Fibroblast of skin of scalp (primary cell): ENCODE data around the gene SLC16A1.
A peak's percentile ranks its signal among the peaks of the same experiment; 100 is the strongest.
"Not testable (repeated sequence)": the region's sequence is repeated elsewhere in the genome, so short reads cannot be mapped to it uniquely, and the experiment has no call there.

Experiments used
- DNase-seq: peaks from one replicate; pipeline ENCODE4 v3.0.0-alpha.2; 2013

Gene SLC16A1

DNA sequence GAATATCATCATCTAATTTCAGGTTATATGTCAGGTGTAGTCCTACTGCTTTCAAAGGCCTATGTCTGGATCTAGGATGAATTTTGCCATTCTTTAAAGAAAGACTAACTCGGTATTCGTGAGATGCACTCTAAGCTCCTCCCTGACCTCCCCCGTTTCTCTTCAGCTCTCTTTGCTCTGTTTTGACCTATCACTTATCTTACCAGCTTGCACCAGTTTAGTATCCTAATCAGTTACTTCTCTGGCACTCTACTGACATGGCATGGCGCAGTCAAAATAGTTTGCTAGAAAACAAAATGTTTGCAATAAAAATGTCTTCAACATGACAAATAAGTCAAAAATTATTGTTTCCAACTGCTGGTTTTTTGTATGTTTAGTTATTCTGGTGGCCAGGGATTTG lies 8.4 kb upstream of the SLC16A1 start:
- DNase-seq, result no peak

DNA sequence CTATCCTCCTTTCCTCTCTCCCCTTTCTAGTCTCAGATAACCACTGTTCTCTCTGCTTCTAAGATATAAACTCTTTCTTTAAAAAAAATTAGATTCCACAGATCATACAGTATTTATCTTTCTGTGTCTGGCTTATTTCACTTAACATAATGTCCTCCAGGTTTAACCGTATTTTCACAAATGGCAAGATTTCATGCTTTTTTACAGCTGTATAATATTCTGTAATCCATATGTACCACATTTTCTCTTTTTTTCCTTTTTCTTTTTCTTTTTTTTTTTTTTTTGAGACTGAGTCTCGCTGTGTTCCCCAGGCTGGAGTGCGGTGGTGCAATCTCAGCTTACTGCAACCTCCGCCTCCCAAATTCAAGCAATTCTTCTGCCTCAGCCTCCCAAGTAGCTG lies 5.1 kb upstream of the SLC16A1 start:
- DNase-seq, result no peak

DNA sequence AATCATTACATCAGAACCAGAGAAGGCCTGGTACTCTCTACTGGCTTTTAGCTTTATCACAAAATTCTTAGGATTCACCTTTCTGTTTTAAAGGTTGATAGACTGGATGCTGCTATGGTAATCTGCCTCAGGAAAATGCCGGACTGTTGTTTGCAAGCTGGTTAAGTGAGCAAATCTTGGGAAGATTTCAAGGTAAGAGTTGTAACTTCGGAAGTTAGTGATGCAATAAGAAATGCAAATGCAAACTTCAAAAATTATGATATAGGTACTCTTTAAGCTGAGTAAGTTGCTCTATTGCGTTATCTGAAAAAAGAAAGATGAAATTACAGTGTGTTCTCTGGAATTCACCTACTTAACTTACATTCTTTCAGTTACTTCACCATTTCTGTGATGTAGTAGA lies 4.4 kb upstream of the SLC16A1 start:
- DNase-seq, result no peak

- DNase-seq, result not testable (repeated sequence)
Measured at GRCh38 chr1:112958236-112958635, 2.2 kb upstream of the SLC16A1 start.

- DNase-seq, result peak; percentile 90
Measured at GRCh38 chr1:112957133-112957812, 1.3 kb upstream of the SLC16A1 start.

GRCh38 chr1:112956544-112957132 lies 642 bp upstream of the SLC16A1 start:
- DNase-seq, result no peak

DNA sequence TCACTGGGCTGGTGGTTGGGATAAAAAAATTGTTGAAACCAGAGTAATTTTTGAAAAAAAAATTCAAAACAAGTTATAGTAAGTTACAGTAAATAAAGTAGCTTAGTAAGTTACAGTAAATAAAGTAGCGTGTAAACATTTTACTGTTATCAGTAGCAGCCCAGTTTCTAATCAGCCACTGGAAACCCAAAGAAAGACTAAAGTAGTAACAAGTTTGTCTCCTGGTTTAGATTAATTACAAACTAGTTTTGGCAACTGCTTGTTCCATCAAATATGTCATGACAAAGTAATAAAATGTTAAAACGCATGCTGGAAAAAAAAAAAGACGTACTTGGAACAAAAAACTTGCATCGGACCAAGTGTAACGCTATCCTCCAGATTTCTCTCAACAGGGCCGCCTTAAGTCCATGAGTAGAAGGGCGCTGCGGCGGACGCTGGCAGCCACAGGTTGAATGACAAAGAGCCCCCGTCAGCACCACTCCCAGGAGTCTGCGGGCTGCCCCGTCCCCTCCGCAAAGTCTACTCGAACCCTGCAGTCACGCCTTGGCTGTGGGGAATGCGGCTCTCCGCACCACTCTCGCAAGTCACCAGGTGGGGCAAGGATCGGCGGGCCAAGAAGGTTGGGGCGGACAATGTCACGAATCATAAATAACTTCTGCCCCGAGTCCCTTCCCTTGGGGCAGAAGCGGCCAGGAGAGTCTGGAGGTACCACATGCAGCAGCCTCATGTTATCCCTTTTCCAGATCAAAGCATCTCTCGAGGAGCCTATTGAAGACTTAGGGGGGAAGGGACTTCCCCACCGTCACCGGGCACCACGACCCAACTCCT lies 837 bp downstream of the SLC16A1 start:
- peak; percentile 48 for DNase-seq

- peak; percentile 27 for DNase-seq
Measured at GRCh38 chr1:112954017-112954650, 1.9 kb downstream of the SLC16A1 start.

DNA sequence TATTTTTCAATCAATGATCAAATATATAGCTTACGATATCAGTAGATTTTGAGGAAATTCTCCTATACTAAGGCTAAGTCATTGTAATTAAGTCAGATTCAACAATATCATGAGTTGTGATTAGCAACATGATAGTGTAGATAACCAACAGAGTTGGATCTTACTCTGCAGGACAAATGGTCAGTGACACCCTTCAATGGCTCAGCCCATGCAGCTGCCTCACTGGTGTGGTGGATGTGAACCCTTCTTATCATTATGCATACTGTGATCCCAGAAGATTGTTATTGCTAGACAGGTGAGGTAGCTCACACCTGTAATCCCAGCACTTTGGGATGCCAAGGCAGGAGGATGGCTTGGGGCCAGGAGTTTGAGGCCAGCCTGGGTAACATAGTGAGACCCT lies 5.6 kb downstream of the SLC16A1 start:
- no peak for DNase-seq

- no peak for DNase-seq
Measured at GRCh38 chr1:112946683-112947082, 9.3 kb downstream of the SLC16A1 start.

DNA sequence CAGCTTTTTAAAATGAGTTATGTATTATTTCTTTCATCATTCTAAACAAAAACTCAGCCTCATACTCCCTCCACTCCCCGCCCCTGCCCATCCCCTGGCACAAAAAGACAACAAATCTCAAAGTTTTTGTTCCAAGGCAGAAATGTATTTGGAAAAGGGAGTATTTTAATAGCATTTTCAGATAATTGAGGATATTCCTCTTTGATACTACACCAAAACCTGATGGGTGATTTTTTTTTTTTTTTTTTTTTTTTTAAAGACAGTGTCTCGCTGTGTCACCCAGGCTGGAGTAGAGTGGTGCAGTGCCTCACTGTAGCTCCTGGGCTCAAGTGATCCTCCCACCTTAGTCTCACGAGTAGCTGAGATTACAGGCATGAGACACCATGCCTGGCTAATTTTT lies 16.2 kb downstream of the SLC16A1 start:
- no peak for DNase-seq

- DNase-seq, result peak; percentile 8
Measured at GRCh38 chr1:112938210-112938609, 17.8 kb downstream of the SLC16A1 start.

DNA sequence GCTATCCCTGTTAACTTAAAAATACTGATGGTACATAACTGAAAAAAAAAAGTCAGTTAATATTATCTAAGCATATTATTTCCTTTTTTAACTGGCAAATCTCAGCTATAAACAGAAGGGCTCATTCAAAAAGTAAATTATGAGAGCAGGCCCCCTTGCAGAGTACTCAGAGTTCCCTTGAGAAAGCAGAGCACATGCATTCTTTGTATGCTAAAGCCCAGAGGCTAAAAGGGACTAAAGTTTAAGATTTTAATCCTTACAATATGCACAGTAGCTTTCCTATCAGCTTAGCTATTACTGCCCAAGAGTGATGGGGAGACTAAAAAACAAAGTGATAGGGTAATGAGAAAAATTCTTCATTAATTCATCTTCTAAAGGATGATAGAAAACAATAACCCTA lies 18.5 kb downstream of the SLC16A1 start:
- peak; percentile 17 for DNase-seq

GRCh38 chr1:112937070-112937469 lies 18.9 kb downstream of the SLC16A1 start:
- peak; percentile 78 for DNase-seq

- peak; percentile 78 for DNase-seq
Measured at GRCh38 chr1:112935461-112936111, 20.4 kb downstream of the SLC16A1 start.

- DNase-seq, result peak; percentile 11
Measured at GRCh38 chr1:112934577-112934976, 21.4 kb downstream of the SLC16A1 start.

DNA sequence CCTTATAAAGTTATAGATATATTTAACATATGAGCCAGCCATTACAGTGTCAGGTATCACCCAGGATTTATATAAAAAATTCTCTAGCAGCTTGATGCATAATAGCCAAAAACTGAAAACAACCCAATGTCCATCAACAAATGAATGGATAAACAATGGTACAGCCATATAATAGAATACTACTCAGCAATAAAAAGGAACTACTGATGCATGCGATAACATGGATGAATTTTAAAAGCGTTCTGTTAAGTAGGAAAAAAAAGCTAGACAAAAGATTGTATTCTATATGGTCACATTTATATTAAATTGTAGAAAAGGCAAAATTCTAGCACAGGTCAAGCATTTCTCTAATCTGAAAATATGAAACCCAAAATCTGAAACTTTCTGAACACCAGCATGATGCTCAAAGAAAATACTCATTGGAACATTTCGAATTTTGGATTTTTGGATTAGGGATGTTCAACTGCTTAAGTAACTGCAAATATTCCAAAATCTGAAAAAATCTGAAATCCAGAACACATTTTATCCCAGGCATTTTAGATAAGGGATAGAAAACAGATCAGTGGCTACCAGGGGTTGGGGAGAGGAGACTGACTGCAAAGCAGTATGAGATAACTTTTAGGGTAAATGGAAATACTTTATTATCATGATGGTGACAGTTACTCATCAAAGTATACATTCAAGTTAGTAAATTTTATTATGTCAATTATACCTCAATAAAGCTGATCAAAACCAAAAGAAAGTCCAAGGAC lies 22.0 kb downstream of the SLC16A1 start:
- DNase-seq, result no peak

DNA sequence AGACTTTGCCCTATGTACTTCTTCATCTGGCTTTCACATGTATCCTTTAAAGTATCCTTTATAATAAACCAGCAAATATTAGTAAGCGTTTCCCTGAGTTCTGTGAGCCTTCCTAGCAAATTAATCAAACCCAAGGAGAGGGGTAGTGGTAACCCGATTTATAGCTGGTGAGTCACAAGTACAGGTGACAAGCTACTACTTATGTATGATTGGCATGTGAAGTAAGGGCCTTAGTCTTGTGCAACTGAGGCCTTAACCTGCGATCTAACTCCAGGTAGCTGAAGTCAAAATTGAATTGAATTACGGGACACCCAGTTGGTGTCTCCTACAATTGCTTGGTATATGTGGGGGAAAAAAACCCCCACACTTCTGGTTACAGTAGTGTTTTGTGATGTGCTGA lies 26.0 kb downstream of the SLC16A1 start:
- DNase-seq, result no peak

GRCh38 chr1:112927462-112927990 lies 28.5 kb downstream of the SLC16A1 start:
- no peak for DNase-seq

- DNase-seq, result no peak
Measured at GRCh38 chr1:112926858-112927257, 29.1 kb downstream of the SLC16A1 start.

DNA sequence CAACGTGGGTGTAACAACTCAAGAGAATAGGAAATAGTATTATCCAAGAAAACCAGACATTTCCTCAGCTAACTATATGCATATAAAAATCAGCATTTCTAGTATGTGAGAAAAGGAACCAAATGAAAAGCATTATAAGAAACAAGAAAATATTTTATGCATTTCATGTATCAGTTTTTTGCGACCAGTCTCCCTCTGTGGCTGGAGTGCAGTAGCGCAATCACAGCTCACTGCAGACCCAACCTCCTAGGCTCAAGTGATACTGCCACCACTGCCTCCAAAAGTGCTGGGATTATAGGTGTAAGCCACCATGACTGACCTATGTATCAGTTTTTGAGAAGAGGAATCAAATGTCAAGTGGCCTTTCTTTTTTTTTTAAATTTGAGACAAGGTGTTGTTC lies 31.0 kb downstream of the SLC16A1 start:
- DNase-seq, result no peak

- DNase-seq, result no peak
Measured at GRCh38 chr1:112923959-112924349, 32.0 kb downstream of the SLC16A1 start.
